Caki2 (cell line): ENCODE results near the gene GALNT15. TPM values are rescaled to one million over a fixed set of nuclear protein-coding genes. Genes with fewer than 3 reads are reported as not detected.

Source experiments
- DNase-seq: peaks from one replicate; pipeline ENCODE4 v3.0.0-alpha.2; 2015; ENCODE audit warnings: low read depth
- in situ Hi-C: cut with HindIII; loops from 2 replicates; pipeline ENCODE4 v1.10.0; 2016; ENCODE audit warnings: low sequenced_read_pairs, low pct_unique_long_range_greater_than_20kb, mixed read lengths
- total RNA-seq: library from RNA; depleted of rRNA; stranded (reverse); fragments of >200 nt; shearing (Covaris generic); gene quantifications from 2 replicates; pipeline ENCODE4 v1.2.3, GENCODE V29; 2014; ENCODE audit warnings: low replicate concordance; rRNA removed

GALNT15 gene
- total RNA-seq: not detected in 2 replicates

- in situ Hi-C loops: no loop called here
- DNase-seq: no peak
Observed at GRCh38 chr3:16174389-16174788, at the start of gene GALNT15. GALNT15 (plus strand) TSS chr3:16174680; CDS start chr3:16175152, 472 bp downstream.

- in situ Hi-C loops: no loop called here
- DNase-seq: no peak
Observed at GRCh38 chr3:16126634-16127033, 47.8 kb upstream of the GALNT15 start.

GRCh38 chr3:16127249-16127648, 47.2 kb upstream of the GALNT15 start:
- in situ Hi-C loops: no loop called here
- no peak for DNase-seq

GRCh38 chr3:16130066-16130465, 44.4 kb upstream of the GALNT15 start:
- in situ Hi-C loops: no loop called here
- no peak for DNase-seq

- DNase-seq: no peak
- in situ Hi-C loops: no loop called here
Observed at GRCh38 chr3:16132190-16132589, 42.3 kb upstream of the GALNT15 start.

- in situ Hi-C loops: no loop called here
Observed at GRCh38 chr3:16132928-16133327, 41.6 kb upstream of the GALNT15 start.

GRCh38 chr3:16134173-16134928, 40.1 kb upstream of the GALNT15 start:
- in situ Hi-C loops: no loop called here
- DNase-seq: no peak

More at GRCh38 chr3:16132928-16133327, 41.6 kb upstream of the GALNT15 start:
- no peak for DNase-seq

GRCh38 chr3:16136055-16136454, 38.4 kb upstream of the GALNT15 start:
- in situ Hi-C loops: no loop called here
- DNase-seq: no peak

- in situ Hi-C loops: no loop called here
- no peak for DNase-seq
Observed at GRCh38 chr3:16137044-16137443, 37.4 kb upstream of the GALNT15 start.

- no peak for DNase-seq
- in situ Hi-C loops: no loop called here
Observed at GRCh38 chr3:16137977-16138376, 36.5 kb upstream of the GALNT15 start.

- no peak for DNase-seq
- in situ Hi-C loops: no loop called here
Observed at GRCh38 chr3:16140116-16140893, 34.2 kb upstream of the GALNT15 start.

GRCh38 chr3:16140894-16141285, 33.6 kb upstream of the GALNT15 start:
- in situ Hi-C loops: no loop called here

GRCh38 chr3:16142350-16143025, 32.0 kb upstream of the GALNT15 start:
- in situ Hi-C loops: no loop called here
- DNase-seq: no peak

More at GRCh38 chr3:16140894-16141285, 33.6 kb upstream of the GALNT15 start:
- DNase-seq: no peak

GRCh38 chr3:16143861-16144447, 30.5 kb upstream of the GALNT15 start:
- DNase-seq: peak; percentile 65
- in situ Hi-C loops: no loop called here

- in situ Hi-C loops: no loop called here
- no peak for DNase-seq
Observed at GRCh38 chr3:16145176-16145575, 29.3 kb upstream of the GALNT15 start.

GRCh38 chr3:16146015-16146730, 28.3 kb upstream of the GALNT15 start:
- peak; percentile 31 for DNase-seq
- in situ Hi-C loops: no loop called here

GRCh38 chr3:16147220-16147994, 27.1 kb upstream of the GALNT15 start:
- in situ Hi-C loops: no loop called here
- no peak for DNase-seq
